HEK293 (cell line): ENCODE data around the gene LRRK1.

Experiments used
- CTCF ChIA-PET: fragments of 350-600 bp; formaldehyde crosslinking; extraction: SDS; loops from one replicate; lab custom pipeline; 2021; ENCODE audit warnings: antibody characterized with exemption; lab: Yijun Ruan, JAX
- POLR2A ChIA-PET: fragments of 300-600 bp; formaldehyde crosslinking; extraction: SDS; loops from one replicate; lab custom pipeline; 2020; ENCODE audit warnings: antibody characterized with exemption, inconsistent platforms; lab: Yijun Ruan, JAX
- H3K27ac ChIP-seq: fragments of 200-500 bp; sonication (Bioruptor generic); 2 replicates; pipeline ENCODE4 v1.5.1; 2014; ENCODE audit warnings: low read depth, low read length, control low read depth, inconsistent platforms; ENCODE audit errors: extremely low read depth
- H3K36me3 ChIP-seq, 2 experiments: fragments of 200-500 bp in 1 of 2; sonication (Bioruptor generic) in 1 of 2; 1 replicate in 1 of 2; 2 replicates in 1 of 2; pipeline ENCODE4 v1.5.1; 2014 to 2017; ENCODE audit warnings: inconsistent platforms in 2 of 2, low read length in 2 of 2; ENCODE audit not compliant: control insufficient read depth in 2 of 2, insufficient read depth in 1 of 2
- H3K4me1 ChIP-seq: fragments of 200-500 bp; sonication (Bioruptor generic); 2 replicates; pipeline ENCODE4 v1.5.1; 2014; ENCODE audit warnings: mild to moderate bottlenecking, low read length, inconsistent platforms; ENCODE audit not compliant: control insufficient read depth, insufficient read depth
- H3K4me3 ChIP-seq: 2 replicates; pipeline ENCODE4 v1.5.1; 2011; ENCODE audit warnings: low read depth, mild to moderate bottlenecking, control low read depth, low read length, moderate library complexity
- H3K9me3 ChIP-seq: fragments of 200-500 bp; sonication (Bioruptor generic); 2 replicates; pipeline ENCODE4 v1.5.1; 2014; ENCODE audit warnings: low read depth, low read length, inconsistent platforms; ENCODE audit not compliant: control insufficient read depth, insufficient read depth
- BCL6B ChIP-seq: fragments of 450-650 bp; formaldehyde crosslinking; IDR thresholded peaks from 2 replicates; pipeline ENCODE4 v1.5.1; 2017; ENCODE audit warnings: missing biosample characterization, missing genetic modification characterization
- ELK4 ChIP-seq: IDR thresholded peaks from 2 replicates; pipeline ENCODE4 v1.6.1; 2011; ENCODE audit warnings: mild to moderate bottlenecking, low read depth, low read length, borderline replicate concordance
- GLI2 ChIP-seq: fragments of 450-650 bp; formaldehyde crosslinking; IDR thresholded peaks from 2 replicates; pipeline ENCODE4; 2017; ENCODE audit warnings: missing biosample characterization, missing genetic modification characterization, low read depth, borderline replicate concordance
- GLIS1 ChIP-seq: fragments of 450-650 bp; formaldehyde crosslinking; IDR thresholded peaks from 2 replicates; pipeline ENCODE4 v1.5.1; 2016; ENCODE audit warnings: missing biosample characterization, missing genetic modification characterization
- KLF16 ChIP-seq: fragments of 450-650 bp; formaldehyde crosslinking; IDR thresholded peaks from 2 replicates; pipeline ENCODE4 v1.5.1; 2017; ENCODE audit warnings: missing biosample characterization, missing genetic modification characterization
- MYNN ChIP-seq: fragments of 450-650 bp; formaldehyde crosslinking; IDR thresholded peaks from 2 replicates; pipeline ENCODE4 v1.5.1; 2016; ENCODE audit warnings: missing biosample characterization, missing genetic modification characterization, borderline replicate concordance
- ZBTB11 ChIP-seq: fragments of 450-650 bp; formaldehyde crosslinking; conservative IDR thresholded peaks from 2 replicates; pipeline ENCODE4 v1.5.1; 2016; ENCODE audit warnings: low read depth, missing biosample characterization, missing genetic modification characterization
- ZBTB48 ChIP-seq: fragments of 450-650 bp; formaldehyde crosslinking; IDR thresholded peaks from 2 replicates; pipeline ENCODE4 v1.5.1; 2016; ENCODE audit warnings: missing biosample characterization, missing genetic modification characterization
- ZBTB8A ChIP-seq: fragments of 450-650 bp; formaldehyde crosslinking; IDR thresholded peaks from 2 replicates; pipeline ENCODE4 v1.5.1; 2016; ENCODE audit warnings: missing biosample characterization, missing genetic modification characterization
- ZNF223 ChIP-seq: fragments of 450-650 bp; formaldehyde crosslinking; IDR thresholded peaks from 2 replicates; pipeline ENCODE4 v1.5.1; 2016; ENCODE audit warnings: missing biosample characterization, missing genetic modification characterization
- ZNF239 ChIP-seq: fragments of 450-650 bp; formaldehyde crosslinking; IDR thresholded peaks from 2 replicates; pipeline ENCODE4 v1.5.1; 2016; ENCODE audit warnings: missing biosample characterization, missing genetic modification characterization
- ZNF311 ChIP-seq: fragments of 450-650 bp; formaldehyde crosslinking; IDR thresholded peaks from 2 replicates; pipeline ENCODE4 v1.5.1; 2017; ENCODE audit warnings: missing biosample characterization, missing genetic modification characterization, borderline replicate concordance
- ZNF366 ChIP-seq: fragments of 450-650 bp; formaldehyde crosslinking; conservative IDR thresholded peaks from 2 replicates; pipeline ENCODE4 v1.5.1; 2016; ENCODE audit warnings: missing biosample characterization, missing genetic modification characterization
- ZNF398 ChIP-seq: fragments of 450-650 bp; formaldehyde crosslinking; IDR thresholded peaks from 2 replicates; pipeline ENCODE4 v1.5.1; 2017; ENCODE audit warnings: missing biosample characterization, missing genetic modification characterization
- ZNF513 ChIP-seq: fragments of 450-650 bp; IDR thresholded peaks from 2 replicates; pipeline ENCODE4 v1.5.1; 2018; ENCODE audit warnings: missing biosample characterization, missing genetic modification characterization
- ZNF530 ChIP-seq: fragments of 450-650 bp; formaldehyde crosslinking; IDR thresholded peaks from 2 replicates; pipeline ENCODE4 v1.5.1; 2016; ENCODE audit warnings: low read depth, missing biosample characterization, missing genetic modification characterization
- ZNF558 ChIP-seq: fragments of 450-650 bp; formaldehyde crosslinking; IDR thresholded peaks from 2 replicates; pipeline ENCODE4 v1.5.1; 2016; ENCODE audit warnings: missing biosample characterization, missing genetic modification characterization
- ZNF561 ChIP-seq: fragments of 450-650 bp; IDR thresholded peaks from 2 replicates; pipeline ENCODE4 v1.5.1; 2018; ENCODE audit warnings: missing biosample characterization, missing genetic modification characterization, borderline replicate concordance
- ZNF600 ChIP-seq: fragments of 450-650 bp; formaldehyde crosslinking; IDR thresholded peaks from 2 replicates; pipeline ENCODE4 v1.5.1; 2016; ENCODE audit warnings: missing biosample characterization, missing genetic modification characterization
- ZNF707 ChIP-seq: fragments of 450-650 bp; formaldehyde crosslinking; IDR thresholded peaks from 2 replicates; pipeline ENCODE4 v1.5.1; 2016; ENCODE audit warnings: missing biosample characterization, missing genetic modification characterization
- ZNF776 ChIP-seq: fragments of 450-650 bp; formaldehyde crosslinking; IDR thresholded peaks from 2 replicates; pipeline ENCODE4 v1.5.0; 2017; ENCODE audit warnings: missing biosample characterization, missing genetic modification characterization, borderline replicate concordance
- ZNF791 ChIP-seq: fragments of 450-650 bp; formaldehyde crosslinking; IDR thresholded peaks from 2 replicates; pipeline ENCODE4 v1.5.1; 2016; ENCODE audit warnings: missing biosample characterization, missing genetic modification characterization
- ZSCAN23 ChIP-seq: fragments of 450-650 bp; formaldehyde crosslinking; IDR thresholded peaks from 2 replicates; pipeline ENCODE4 v1.5.1; 2016; ENCODE audit warnings: missing biosample characterization, missing genetic modification characterization

The LRRK1 gene

GRCh38 chr15:101054116-101054515 lies 135.0 kb downstream of the LRRK1 start:
- CTCF ChIA-PET: interaction anchor here (0.6 to 1.1 kb wide), 2 partner anchors 46 to 427 kb away, joined by 3 to 4 read pairs; no protein-coding TSS in a partner anchor
- POLR2A ChIA-PET: no interaction called here
- no peak overlapping the region for H3K27ac ChIP-seq
- H3K4me1 ChIP-seq: no peaks in the 10 kb centered on the region
- H3K4me3 ChIP-seq: no peak overlapping the region
- H3K9me3 ChIP-seq: no peaks in the 10 kb centered on the region; the same call in 1 of the 2 replicates
- no peak for TF ChIP-seq ZNF558 (tag by site-specific recombination)
- H3K36me3 ChIP-seq: no peaks in the 10 kb centered on the region

GRCh38 chr15:101054991-101055390 lies 135.8 kb downstream of the LRRK1 start:
- Histone ChIP-seq H3K9me3 (no peaks in the 10 kb centered on the region; the same call in 1 of the 2 replicates), H3K4me1 (no peaks in the 10 kb centered on the region), H3K27ac (no peak overlapping the region), H3K4me3 (no peak overlapping the region), H3K36me3 (no peaks in the 10 kb centered on the region)
- TF ChIP-seq ELK4: no peak
- no peak for TF ChIP-seq ZBTB48 (tag by site-specific recombination)
- TF ChIP-seq ZNF530 (tag by site-specific recombination): no peak
- TF ChIP-seq ZNF513 (tag by site-specific recombination): no peak
- no peak for TF ChIP-seq MYNN (tag by site-specific recombination)
- no peak for TF ChIP-seq ZBTB8A
- no peak for TF ChIP-seq ZNF707 (tag by site-specific recombination)
- no peak for TF ChIP-seq ZBTB11
- TF ChIP-seq GLIS1 (tag by site-specific recombination): no peak
- no peak for TF ChIP-seq BCL6B (tag by site-specific recombination)
- TF ChIP-seq GLI2 (tag by site-specific recombination): no peak
- POLR2A ChIA-PET: no interaction called here
- CTCF ChIA-PET: no interaction called here

- ChIA-PET POLR2A (interaction anchor here (0.5 kb wide), 1 partner anchor 24 kb away, joined by 3 read pairs; no protein-coding TSS in a partner anchor), CTCF (no interaction called here)
- Histone ChIP-seq H3K4me1 (no peaks in the 10 kb centered on the region), H3K9me3 (no peaks in the 10 kb centered on the region; the same call in 1 of the 2 replicates), H3K36me3 (no peaks in the 10 kb centered on the region), H3K4me3 (no peak overlapping the region), H3K27ac (no peak overlapping the region)
- TF ChIP-seq ZNF223 (tag by site-specific recombination): no peak
- TF ChIP-seq ZNF311: no peak
- no peak for TF ChIP-seq ZNF561 (tag by site-specific recombination)
- TF ChIP-seq ZNF398 (tag by site-specific recombination): no peak
- no peak for TF ChIP-seq ZNF776 (tag by site-specific recombination)
- no peak for TF ChIP-seq ZSCAN23 (tag by site-specific recombination)
- TF ChIP-seq ZNF791 (tag by site-specific recombination): no peak
- no peak for TF ChIP-seq ZNF366 (tag by site-specific recombination)
- no peak for TF ChIP-seq KLF16 (tag by site-specific recombination)
- no peak for TF ChIP-seq ZNF600 (tag by site-specific recombination)
- TF ChIP-seq ZNF239 (tag by site-specific recombination): no peak
Measured at GRCh38 chr15:101055411-101055810, 136.3 kb downstream of the LRRK1 start.
